SW 1271 (cell line): ENCODE measurements around the gene DDX47.
A peak's percentile ranks its signal among the peaks of the same experiment; 100 is the strongest.

ENCODE experiments used
- DNase-seq, 2 experiments: peaks; one replicate each; lab custom pipeline; 2025; lab: John Stamatoyannopoulos, UW

DDX47 gene

GRCh38 chr12:12813120-12814101 lies at the start of gene DDX47:
TSS of gene DDX47 (plus strand) at chr12:12813346. CDS start at chr12:12813368, 22 bp downstream.
- DNase-seq, result peak; percentile 90 to 93

GRCh38 chr12:12764824-12765223 lies 48.3 kb upstream of the DDX47 start:
- DNase-seq, result no peak

GRCh38 chr12:12770262-12770661 lies 42.9 kb upstream of the DDX47 start:
- DNase-seq, result no peak

- no peak for DNase-seq
Measured at GRCh38 chr12:12774791-12775190, 38.4 kb upstream of the DDX47 start.

- DNase-seq, result no peak
Measured at GRCh38 chr12:12776261-12776660, 36.9 kb upstream of the DDX47 start.

GRCh38 chr12:12777092-12777491 lies 36.1 kb upstream of the DDX47 start:
- peak in 1 of 2 experiments; percentile 30 for DNase-seq

- no peak for DNase-seq
Measured at GRCh38 chr12:12779007-12779406, 34.1 kb upstream of the DDX47 start.

GRCh38 chr12:12779529-12779928 lies 33.6 kb upstream of the DDX47 start:
- DNase-seq, result peak; percentile 71 to 95

GRCh38 chr12:12784116-12784515 lies 29.0 kb upstream of the DDX47 start:
- DNase-seq, result no peak

- no peak for DNase-seq
Measured at GRCh38 chr12:12784911-12785814, 28.0 kb upstream of the DDX47 start, which contains the start of gene APOLD1. TSS of gene APOLD1 (plus strand) at chr12:12785659. CDS start at chr12:12785692, 33 bp downstream.

GRCh38 chr12:12786351-12786705 lies 26.8 kb upstream of the DDX47 start:
- DNase-seq, result no peak

GRCh38 chr12:12786706-12787601 lies 26.2 kb upstream of the DDX47 start:
- peak; percentile 33 to 79 for DNase-seq

- DNase-seq, result no peak
Measured at GRCh38 chr12:12788131-12788530, 25.0 kb upstream of the DDX47 start.

- DNase-seq, result peak; percentile 74 to 88
Measured at GRCh38 chr12:12788675-12789368, 24.3 kb upstream of the DDX47 start.

GRCh38 chr12:12790956-12791355 lies 22.2 kb upstream of the DDX47 start:
- DNase-seq, result no peak

- no peak for DNase-seq
Measured at GRCh38 chr12:12791756-12792369, 21.3 kb upstream of the DDX47 start.

GRCh38 chr12:12792421-12792820 lies 20.7 kb upstream of the DDX47 start:
- DNase-seq, result no peak

GRCh38 chr12:12794686-12795085 lies 18.5 kb upstream of the DDX47 start:
- no peak for DNase-seq

- no peak for DNase-seq
Measured at GRCh38 chr12:12796171-12796570, 17.0 kb upstream of the DDX47 start.
